Measurements from ENCODE around the gene STEAP3.

The STEAP3 gene

DNA sequence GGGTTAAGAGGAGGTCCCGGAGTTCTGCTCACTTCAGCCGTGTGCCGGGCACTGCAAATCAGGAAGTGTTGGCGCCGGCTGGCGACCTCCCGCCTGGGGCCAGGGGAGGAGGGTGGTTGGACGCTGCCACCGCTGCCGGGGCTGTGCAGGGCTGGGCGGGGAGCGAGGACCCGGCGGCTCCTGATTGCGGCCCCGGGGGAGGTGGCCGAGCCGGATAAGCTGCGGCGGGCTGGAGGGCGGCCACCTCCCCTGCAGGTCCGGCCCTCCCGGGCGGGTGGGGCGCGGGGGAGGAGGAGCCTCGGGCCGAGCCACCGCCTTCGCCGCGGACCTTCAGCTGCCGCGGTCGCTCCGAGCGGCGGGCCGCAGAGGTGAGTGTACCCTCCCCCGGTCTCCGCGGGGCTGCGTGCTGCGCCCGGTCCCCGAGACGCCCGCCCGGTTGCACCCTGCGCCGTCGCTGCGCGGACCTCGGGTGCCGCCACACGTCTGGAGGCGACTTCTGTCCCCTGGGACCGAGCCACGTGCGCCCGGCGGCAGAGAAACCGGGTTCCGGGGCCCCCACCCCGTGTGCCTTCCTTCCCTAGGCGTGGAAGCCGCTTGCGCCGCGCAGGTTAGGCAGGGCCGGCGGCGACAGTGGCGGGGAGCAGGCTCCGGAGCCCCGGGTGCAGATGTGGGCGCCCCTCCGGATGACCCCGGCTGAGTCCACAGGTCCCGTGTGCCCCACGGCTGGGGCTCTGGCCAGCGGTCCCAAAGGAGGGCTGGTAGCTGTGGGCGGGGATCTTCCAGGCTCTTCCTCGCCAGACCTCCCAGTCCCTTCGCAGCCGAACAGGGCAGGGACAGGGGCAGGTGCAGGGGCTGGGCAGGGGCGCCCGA is at the start of gene STEAP3:
Gene STEAP3, plus strand, starts transcription at position 314 of the 870 bp plus-strand sequence. CDS start 7,179 bp downstream, outside the sequence.
- peak in 1 of 2 experiments; percentile 22 for DNase-seq

GRCh38 chr2:119174216-119174992 is 49.2 kb upstream of the STEAP3 start:
- DNase-seq: peak; percentile 71 to 72

DNA sequence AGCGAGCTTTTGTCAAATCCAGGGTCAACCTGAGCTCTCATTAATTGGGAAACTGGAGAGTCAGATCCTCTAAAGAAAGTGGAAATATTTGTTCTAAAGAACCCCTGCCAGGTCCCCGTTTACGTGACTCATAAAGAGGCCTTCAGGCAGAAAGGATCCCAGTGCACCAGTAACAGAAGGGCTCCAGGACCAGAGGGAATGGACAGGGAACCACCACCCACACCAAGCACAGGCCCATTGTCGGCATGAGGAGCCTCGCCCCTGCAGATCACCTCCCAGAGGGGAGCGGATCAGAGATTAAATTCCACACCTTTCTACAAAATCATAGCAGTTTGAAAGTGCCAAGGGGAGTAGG is 48.7 kb upstream of the STEAP3 start:
- no peak for DNase-seq

GRCh38 chr2:119175517-119175916 is 48.1 kb upstream of the STEAP3 start:
- no peak for DNase-seq

DNA sequence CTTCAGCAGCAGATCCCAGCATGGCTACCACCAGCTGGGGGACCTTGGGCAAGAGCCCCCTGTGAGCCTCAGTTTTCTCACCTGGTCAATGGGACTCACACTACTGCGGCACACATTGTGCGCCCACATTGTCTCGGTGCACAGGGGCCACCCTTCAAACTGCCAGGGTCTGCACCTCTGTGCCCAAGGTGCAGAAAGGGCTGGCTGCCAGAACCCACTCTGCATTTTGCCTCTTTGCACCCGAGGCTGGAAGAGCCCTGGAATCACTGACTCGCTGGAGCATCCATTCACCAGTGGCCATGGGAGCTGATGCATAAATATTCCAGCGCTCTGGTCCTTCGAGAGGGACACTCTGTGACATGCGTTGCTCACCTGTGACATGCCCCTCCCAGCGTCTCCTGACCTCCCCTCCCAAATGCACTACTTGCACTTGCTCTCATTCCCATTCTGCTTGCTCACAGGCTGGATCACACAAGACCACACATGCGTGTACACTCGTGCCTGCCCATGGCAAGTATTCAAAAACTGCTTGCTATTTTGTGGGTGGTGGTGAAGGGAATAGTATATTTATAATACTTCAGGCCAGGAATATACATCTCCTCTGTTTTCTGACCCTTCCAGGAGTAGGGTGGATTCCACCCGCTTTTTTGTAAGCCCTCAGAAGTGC is 46.3 kb upstream of the STEAP3 start:
- no peak for DNase-seq

DNA sequence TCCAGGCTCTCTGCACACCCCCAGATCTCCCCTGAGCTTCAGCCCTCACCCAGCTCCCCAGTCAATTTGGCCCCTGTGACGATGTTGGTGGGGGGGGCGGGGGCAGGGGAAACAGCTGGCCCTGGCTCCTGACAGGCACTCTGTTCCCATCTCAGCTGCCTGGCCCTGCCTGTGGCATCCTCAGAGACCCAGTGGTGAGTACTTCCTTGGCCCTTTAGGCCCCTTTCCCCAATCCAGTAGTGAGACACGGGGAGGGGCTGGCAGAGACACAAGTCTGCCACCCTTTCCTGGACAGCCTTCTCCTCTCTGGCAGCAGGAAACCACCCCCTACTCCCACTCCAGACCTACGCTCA is 45.8 kb upstream of the STEAP3 start:
- no peak for DNase-seq

DNA sequence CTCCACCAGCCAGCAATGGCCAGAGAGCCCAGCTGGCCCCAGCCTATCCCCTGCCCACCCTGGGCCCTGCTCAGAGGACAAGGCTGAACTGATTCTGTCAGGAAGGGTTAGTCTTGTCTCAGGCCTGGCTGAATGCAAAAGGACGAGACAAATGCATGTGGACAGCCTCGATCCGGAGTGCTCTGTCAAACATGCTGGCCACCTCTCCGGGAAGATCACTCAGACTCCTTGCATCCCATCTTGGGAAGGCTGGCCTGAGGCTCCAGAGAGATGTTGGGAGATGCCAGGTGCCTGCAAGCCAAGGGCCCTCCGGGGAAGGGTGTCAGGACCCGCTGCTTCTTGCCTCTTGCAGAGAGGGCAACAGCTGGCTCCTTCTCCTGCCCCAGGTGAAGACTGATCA is 44.9 kb upstream of the STEAP3 start:
- no peak for DNase-seq

GRCh38 chr2:119179202-119179601 is 44.4 kb upstream of the STEAP3 start:
- DNase-seq: no peak

DNA sequence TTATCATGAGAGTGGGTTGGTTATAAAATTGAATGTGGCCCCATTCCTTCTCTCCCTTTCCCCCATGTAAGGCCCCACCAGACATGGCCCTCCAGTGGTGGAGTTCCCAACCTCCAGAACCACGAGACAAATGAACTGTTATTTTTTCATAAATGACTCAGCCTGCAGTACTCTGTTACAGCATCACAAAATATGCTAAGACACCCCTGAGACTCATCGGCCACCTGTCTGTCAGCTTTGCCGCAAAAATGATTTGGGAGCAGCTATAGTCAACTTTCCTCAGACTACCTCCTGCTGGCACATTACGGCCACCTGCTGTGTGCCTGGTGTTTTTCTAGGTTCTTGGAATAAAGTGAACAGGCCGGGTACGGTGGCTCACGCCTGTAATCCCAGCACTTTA is 43.6 kb upstream of the STEAP3 start:
- no peak for DNase-seq

DNA sequence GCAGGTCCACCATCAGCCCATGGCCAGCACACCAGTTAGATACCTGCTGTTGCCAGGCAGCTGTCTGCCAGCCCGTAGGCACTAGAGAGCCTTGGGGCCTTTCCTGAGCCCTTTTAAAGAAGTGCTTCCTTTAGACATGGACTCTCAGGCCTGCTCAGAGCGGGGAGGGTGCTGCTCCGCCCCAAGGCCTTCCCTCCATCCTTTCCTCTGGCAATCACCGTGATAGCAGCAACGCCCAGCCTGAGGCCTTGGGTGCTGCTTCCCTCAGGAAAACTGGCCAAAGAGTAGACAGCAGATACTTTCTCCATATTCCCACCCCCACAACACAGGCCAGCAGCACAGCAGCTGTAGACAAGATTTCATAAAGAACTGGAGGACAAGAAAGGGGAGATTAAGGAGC is 42.7 kb upstream of the STEAP3 start:
- DNase-seq: no peak

GRCh38 chr2:119181391-119181790 is 42.2 kb upstream of the STEAP3 start:
- DNase-seq: no peak

DNA sequence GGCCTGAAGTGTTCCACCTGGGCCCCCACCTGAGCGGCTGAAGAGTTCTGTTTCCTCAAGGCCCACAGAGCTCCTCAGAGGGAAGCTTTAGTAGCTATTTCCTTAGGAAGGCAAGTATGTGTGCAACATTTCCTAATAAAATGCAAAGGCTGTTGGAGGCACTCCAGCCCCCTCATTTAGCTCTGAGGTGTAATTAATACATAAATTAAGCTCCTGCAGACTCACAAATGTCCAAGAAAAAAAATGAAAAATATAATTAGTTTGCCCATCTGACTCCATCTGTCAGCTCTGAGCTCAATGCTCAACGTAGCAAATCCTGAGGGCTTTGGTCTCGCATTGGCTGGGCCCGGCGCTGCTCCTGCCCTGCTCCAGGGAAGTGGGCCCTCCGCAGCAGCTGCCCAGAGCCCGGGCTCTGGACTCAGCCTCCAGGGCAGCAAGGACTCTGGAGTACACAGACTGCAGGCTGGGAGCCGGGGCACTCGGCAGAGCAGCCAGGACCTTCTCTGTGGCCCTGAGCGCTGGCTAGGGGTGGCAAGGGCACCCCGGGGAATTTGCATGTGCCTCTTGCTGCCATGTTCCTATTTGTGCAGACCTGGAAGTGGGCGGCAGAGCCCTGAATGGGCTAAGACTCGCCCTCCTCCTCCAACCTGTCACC is 41.7 kb upstream of the STEAP3 start:
- no peak for DNase-seq

DNA sequence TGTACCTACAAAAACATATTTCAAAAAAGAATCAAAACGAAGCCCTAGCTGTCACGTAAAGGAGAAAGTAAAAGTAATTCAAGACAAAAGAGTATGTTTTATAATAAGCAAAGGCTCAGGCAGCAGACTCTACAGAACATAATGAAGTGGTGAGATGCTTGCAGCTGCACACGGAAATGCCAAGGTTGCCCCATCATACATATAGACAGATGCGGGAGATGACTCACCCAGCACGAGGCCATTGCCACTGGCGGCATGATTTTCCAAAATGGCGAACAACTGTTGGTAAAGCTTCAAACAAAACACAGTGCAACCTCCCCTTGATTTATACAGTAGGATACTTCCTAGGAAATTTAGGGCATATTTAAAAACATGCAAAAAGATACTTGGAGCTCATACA is 39.1 kb upstream of the STEAP3 start:
- DNase-seq: no peak

- DNase-seq: no peak
Observed at GRCh38 chr2:119190321-119191111, 33.1 kb upstream of the STEAP3 start.

GRCh38 chr2:119192893-119193292 is 30.7 kb upstream of the STEAP3 start:
- DNase-seq: no peak

DNA sequence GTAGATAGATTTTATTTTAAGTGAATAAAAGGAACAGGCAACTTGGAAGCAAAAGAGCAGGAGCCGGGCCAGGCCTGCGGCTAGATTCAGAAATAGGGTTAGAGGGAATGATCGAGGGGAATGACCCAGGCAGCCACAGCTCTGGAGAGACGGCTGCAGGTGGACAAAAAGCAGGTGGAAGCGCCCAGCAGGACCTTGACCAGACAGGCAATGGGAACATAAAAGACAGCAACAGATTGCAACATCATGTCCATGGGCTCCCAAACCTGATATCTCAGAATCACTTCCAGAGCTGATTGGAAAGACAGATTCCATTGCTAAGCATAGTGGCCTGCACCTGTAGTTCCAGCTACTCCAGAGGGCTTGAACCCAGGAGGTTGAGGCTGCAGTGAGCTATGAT is 28.6 kb upstream of the STEAP3 start:
- DNase-seq: no peak

DNA sequence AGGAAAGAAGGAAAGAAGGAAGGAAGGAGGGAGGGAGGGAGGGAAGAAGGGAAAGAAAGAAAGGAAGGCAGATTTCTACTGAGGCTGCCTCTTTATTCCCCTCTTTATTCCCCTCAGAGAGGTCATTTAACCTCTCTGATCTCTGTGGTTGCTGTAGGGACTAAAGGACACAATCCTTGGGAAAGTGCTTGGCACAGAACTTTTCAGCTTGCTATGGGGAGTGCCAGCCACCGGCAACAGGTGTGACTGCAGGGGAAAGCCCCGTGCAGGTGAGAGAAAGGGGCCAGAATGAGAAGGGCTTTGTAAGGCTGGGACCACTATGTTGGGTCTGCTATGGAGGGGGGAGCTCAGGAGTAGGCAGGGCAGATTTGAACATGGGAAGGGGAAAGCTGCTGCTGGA is 27.7 kb upstream of the STEAP3 start:
- no peak for DNase-seq

- DNase-seq: no peak
Observed at GRCh38 chr2:119196301-119197125, 27.1 kb upstream of the STEAP3 start.

DNA sequence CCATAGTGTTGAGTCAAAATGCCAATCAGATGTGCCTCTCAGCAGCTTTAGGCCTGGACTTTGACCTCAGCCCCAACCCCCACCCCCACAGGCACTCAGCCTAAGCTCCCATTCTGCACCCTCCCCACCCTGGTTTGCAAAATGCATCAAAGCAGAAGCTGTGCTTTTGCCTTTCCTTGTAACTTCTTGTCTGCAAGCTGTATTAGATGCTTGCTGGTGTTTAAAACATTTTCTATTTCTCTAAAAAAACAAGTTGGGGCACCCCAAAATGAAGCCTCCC is 26.6 kb upstream of the STEAP3 start:
- DNase-seq: no peak

GRCh38 chr2:119197529-119198239 is 25.9 kb upstream of the STEAP3 start:
- no peak for DNase-seq

DNA sequence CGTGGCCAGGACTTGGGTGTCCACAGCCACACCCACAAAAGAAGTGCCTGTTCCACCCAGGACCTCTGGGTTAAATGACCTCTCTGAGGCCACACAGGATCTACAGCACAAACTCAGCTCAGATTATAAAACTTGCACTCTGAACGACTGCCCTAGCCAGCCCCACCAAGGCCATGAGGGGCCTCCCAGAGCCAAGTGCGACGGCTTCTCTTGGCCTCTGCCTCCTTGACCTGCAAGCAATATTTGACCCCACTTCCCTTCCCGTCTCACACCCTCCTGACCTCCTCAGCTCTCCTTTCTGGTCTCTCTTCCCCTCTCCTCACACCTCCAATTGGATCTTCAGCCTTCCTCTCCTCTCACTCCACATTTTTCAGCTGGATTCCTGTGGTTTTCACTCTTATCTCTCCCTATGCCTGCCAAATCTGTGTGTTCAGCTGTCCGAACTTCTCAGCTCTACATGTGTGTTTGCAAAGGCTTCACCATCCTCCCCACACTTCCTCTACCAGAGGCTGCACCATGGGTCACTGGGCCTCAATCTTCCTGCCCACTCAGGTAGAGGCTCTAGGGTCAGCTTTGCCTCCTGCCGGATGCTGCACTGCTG is 25.3 kb upstream of the STEAP3 start:
- no peak for DNase-seq
